Measurements from ENCODE around the gene ZNF446. TPM values are rescaled to one million over a fixed set of nuclear protein-coding genes. Genes with fewer than 3 reads are reported as not detected.

The ZNF446 gene
- total RNA-seq, 1 donor from 2014 or later: 11.9 TPM

Other genes starting within 250 kb of the ZNF446 start
- gene ZNF544, start 247.4 kb upstream of the ZNF446 start, total RNA-seq (ENCODE audit: unreplicated experiment): 46.1 TPM
- 24.8 TPM for gene ZNF8, start 197.4 kb upstream of the ZNF446 start, total RNA-seq (ENCODE audit: unreplicated experiment)
- gene ERVK3-1, start 171.0 kb upstream of the ZNF446 start, total RNA-seq (ENCODE audit: unreplicated experiment): 56.2 TPM
- 4.9 TPM for gene ZSCAN22, start 149.4 kb upstream of the ZNF446 start, total RNA-seq (ENCODE audit: unreplicated experiment)
- gene A1BG, start 122.9 kb upstream of the ZNF446 start, total RNA-seq (ENCODE audit: unreplicated experiment): 27.3 TPM
- gene ZNF497, start 113.6 kb upstream of the ZNF446 start, total RNA-seq (ENCODE audit: unreplicated experiment): 3.5 TPM
- 2.0 TPM for gene ZNF837, start 95.3 kb upstream of the ZNF446 start, total RNA-seq (ENCODE audit: unreplicated experiment)
- 571 TPM for gene RPS5, start 89.1 kb upstream of the ZNF446 start, total RNA-seq (ENCODE audit: unreplicated experiment)
- 0.44 TPM for gene RNF225, start 80.7 kb upstream of the ZNF446 start, total RNA-seq (ENCODE audit: unreplicated experiment)
- 5.8 TPM for gene ZNF584, start 67.7 kb upstream of the ZNF446 start, total RNA-seq (ENCODE audit: unreplicated experiment)
- 4.9 TPM for gene ZNF132, start 36.2 kb upstream of the ZNF446 start, total RNA-seq (ENCODE audit: unreplicated experiment)
- gene ZNF324B, start 24.7 kb upstream of the ZNF446 start, total RNA-seq (ENCODE audit: unreplicated experiment): 9.9 TPM
- 15.8 TPM for gene ZNF324, start 9.3 kb upstream of the ZNF446 start, total RNA-seq (ENCODE audit: unreplicated experiment)
- gene SLC27A5, start 35.6 kb downstream of the ZNF446 start, total RNA-seq (ENCODE audit: unreplicated experiment): 7.4 TPM
- gene ZBTB45, start 43.5 kb downstream of the ZNF446 start, total RNA-seq (ENCODE audit: unreplicated experiment): 27.2 TPM
- 361 TPM for gene TRIM28, start 67.7 kb downstream of the ZNF446 start, total RNA-seq (ENCODE audit: unreplicated experiment)
- 108 TPM for gene CHMP2A, start 78.8 kb downstream of the ZNF446 start, total RNA-seq (ENCODE audit: unreplicated experiment)
- gene UBE2M, start 82.3 kb downstream of the ZNF446 start, total RNA-seq (ENCODE audit: unreplicated experiment): 118 TPM
- 27.3 TPM for gene MZF1, start 97.0 kb downstream of the ZNF446 start, total RNA-seq (ENCODE audit: unreplicated experiment)

Data from glutamatergic neuron (in vitro differentiated cells).